Measurements from ENCODE around the gene CBX1. TPM values are rescaled to one million over a fixed set of nuclear protein-coding genes. Genes with fewer than 3 reads are reported as not detected.
A peak's percentile ranks its signal among the peaks of the same experiment; 100 is the strongest.

Gene CBX1
- total RNA-seq, 1 donor from 2014 or later = 33.0 TPM

- peak within 1 kb of the TSS; percentile 97 for H3K27ac ChIP-seq (replicated peaks)
- H3K36me3 ChIP-seq = peaks cover 12% of the 10 kb centered on the region
- no peaks in the 10 kb centered on the region for H3K27me3 ChIP-seq (ENCODE audit: low read depth)
- H3K9me3 ChIP-seq (replicated peaks) = no peaks in the 10 kb centered on the region
- peak within 1 kb of the TSS; percentile 76 for H3K4me3 ChIP-seq
- intact Hi-C loops (cut with micrococcal nuclease) = no loop called here
- peaks cover 68% of the 10 kb centered on the region for H3K4me1 ChIP-seq
- TF ChIP-seq CTCF (IDR thresholded peaks at IDR 0.05; ENCODE audit: borderline replicate concordance) = no peak
- peak; percentile 100 for DNase-seq
Observed at GRCh38 chr17:48047741-48048383, 53.4 kb downstream of the CBX1 start, which contains the start of gene NFE2L1. Gene NFE2L1 (plus strand): TSS chr17:48048359. CDS start chr17:48051119, 2,760 bp downstream.

GRCh38 chr17:48047113-48047740 is 54.1 kb downstream of the CBX1 start:
- no peak for TF ChIP-seq CTCF (IDR thresholded peaks at IDR 0.05; ENCODE audit: borderline replicate concordance)
- Histone ChIP-seq H3K9me3 (replicated peaks) (no peaks in the 10 kb centered on the region), H3K27me3 (ENCODE audit: low read depth) (no peaks in the 10 kb centered on the region), H3K4me3 (peak overlapping the region; percentile 76), H3K27ac (replicated peaks) (peak overlapping the region; percentile 97), H3K36me3 (peaks cover 7% of the 10 kb centered on the region), H3K4me1 (peaks cover 62% of the 10 kb centered on the region)
- intact Hi-C loops (cut with micrococcal nuclease) = no loop called here
- DNase-seq = no peak

GRCh38 chr17:48046296-48046695 is 55.0 kb downstream of the CBX1 start:
- peaks cover 52% of the 10 kb centered on the region for H3K4me1 ChIP-seq
- DNase-seq = no peak
- peaks cover 5% of the 10 kb centered on the region for H3K36me3 ChIP-seq
- no peak overlapping the region for H3K4me3 ChIP-seq
- TF ChIP-seq CTCF (IDR thresholded peaks at IDR 0.05; ENCODE audit: borderline replicate concordance) = no peak
- H3K27me3 ChIP-seq (ENCODE audit: low read depth) = no peaks in the 10 kb centered on the region
- H3K27ac ChIP-seq (replicated peaks) = no peak overlapping the region
- intact Hi-C loops (cut with micrococcal nuclease) = no loop called here
- no peaks in the 10 kb centered on the region for H3K9me3 ChIP-seq (replicated peaks)

GRCh38 chr17:48045316-48046001 is 55.8 kb downstream of the CBX1 start:
- intact Hi-C loops (cut with micrococcal nuclease) = no loop called here
- peaks cover 44% of the 10 kb centered on the region for H3K4me1 ChIP-seq

More at GRCh38 chr17:48045316-48046001, 55.8 kb downstream of the CBX1 start:
- no peaks in the 10 kb centered on the region for H3K27me3 ChIP-seq (ENCODE audit: low read depth)
- TF ChIP-seq CTCF (IDR thresholded peaks at IDR 0.05; ENCODE audit: borderline replicate concordance) = no peak
- no peaks in the 10 kb centered on the region for H3K9me3 ChIP-seq (replicated peaks)
- no peak overlapping the region for H3K4me3 ChIP-seq
- no peak overlapping the region for H3K27ac ChIP-seq (replicated peaks)
- no peak for DNase-seq
- no peaks in the 10 kb centered on the region for H3K36me3 ChIP-seq
